Activated naive CD4-positive, alpha-beta T cell (primary cell): ENCODE data around the gene FBXW8.

Source experiments
- DNase-seq, 4 experiments: peaks; one replicate each; lab custom pipeline; 2025; lab: John Stamatoyannopoulos, UW

Gene FBXW8

GRCh38 chr12:117080661-117081144, 170.0 kb downstream of the FBXW8 start:
- DNase-seq = no peak
